Esophagus squamous epithelium (tissue), 5 donors: ENCODE results near the gene DOC2A. TPM values are rescaled to one million over a fixed set of nuclear protein-coding genes. Genes with fewer than 3 reads are reported as not detected.
A peak's percentile ranks its signal among the peaks of the same experiment; 100 is the strongest.
"Not testable (repeated sequence)": the region's sequence is repeated elsewhere in the genome, so short reads cannot be mapped to it uniquely, and the experiment has no call there.

Experiments
- DNase-seq: peaks from one replicate; lab custom pipeline; 2025; lab: John Stamatoyannopoulos, UW
- H3K27ac ChIP-seq, 4 donors: fragments of 200-600 bp; sonication (generic); one replicate each; pipeline ENCODE4 v1.5.1; 2016 to 2019; ENCODE audit warnings: mild to moderate bottlenecking in 1 of 4
- H3K27me3 ChIP-seq, 4 donors: fragments of 200-600 bp; sonication (generic); 1 replicate in 3 of 4; 2 replicates in 1 of 4; pipeline versions ENCODE4 v1.5.1 to v1.6.0; 2017 to 2021; ENCODE audit warnings: antibody characterized with exemption in 1 of 4
- H3K36me3 ChIP-seq, 3 donors: fragments of 200-600 bp; sonication (generic); one replicate each; pipeline ENCODE4 v1.5.1; 2016 to 2019
- H3K4me1 ChIP-seq, 3 donors: fragments of 200-600 bp; sonication (generic); one replicate each; pipeline ENCODE4 v1.5.1; 2017 to 2019
- H3K4me3 ChIP-seq, 4 donors: fragments of 200-600 bp; sonication (generic); 1 replicate in 3 of 4; 2 replicates in 1 of 4; pipeline ENCODE4 v1.5.1; 2016 to 2019; ENCODE audit warnings: mild to moderate bottlenecking in 2 of 4, moderate library complexity in 1 of 4
- H3K9me3 ChIP-seq, 3 donors: fragments of 200-600 bp; sonication (generic); one replicate each; pipeline ENCODE4 v1.5.1; 2016 to 2019
- POLR2A ChIP-seq, 4 donors: fragments of 450-650 bp; IDR thresholded peaks; one replicate each; pipeline ENCODE4 v1.6.1; 2017; ENCODE audit warnings: antibody characterized with exemption in 4 of 4, mild to moderate bottlenecking in 4 of 4, moderate library complexity in 3 of 4
- WGBS, 2 donors: methylation state at CpG; one replicate each; pipeline ENCODE4 v1.1.5; 2018; 5-methylcytosine and 5-hydroxymethylcytosine counted together
- intact Hi-C: fragments of 100-400 bp; cut with DNase I; formaldehyde crosslinking; loops from one replicate; pipeline ENCODE4 v1.15.0; 2022
- total RNA-seq, 4 donors: library from RNA; depleted of rRNA; stranded (reverse); fragments of >200 nt; gene quantifications; one replicate each; pipeline ENCODE4 v1.1.0, GENCODE V29; 2016
- TF ChIP-seq, protein P1 (sequence below), 6 experiments: fragments of 450-650 bp in 4 of 6; fragments of 200-600 bp in 2 of 6; sonication (generic) in 2 of 6; IDR thresholded peaks; one replicate each; pipeline ENCODE4 v1.5.1; 2016 to 2019; ENCODE audit warnings: antibody characterized with exemption in 6 of 6, mild to moderate bottlenecking in 4 of 6, moderate library complexity in 4 of 6
- donor health status: DM: yes; HTN: yes; CAD: no.

The DOC2A gene
- total RNA-seq, 4 donors from 2014 or later, result 0.50 to 0.76 TPM; not detected in 2

DNA sequence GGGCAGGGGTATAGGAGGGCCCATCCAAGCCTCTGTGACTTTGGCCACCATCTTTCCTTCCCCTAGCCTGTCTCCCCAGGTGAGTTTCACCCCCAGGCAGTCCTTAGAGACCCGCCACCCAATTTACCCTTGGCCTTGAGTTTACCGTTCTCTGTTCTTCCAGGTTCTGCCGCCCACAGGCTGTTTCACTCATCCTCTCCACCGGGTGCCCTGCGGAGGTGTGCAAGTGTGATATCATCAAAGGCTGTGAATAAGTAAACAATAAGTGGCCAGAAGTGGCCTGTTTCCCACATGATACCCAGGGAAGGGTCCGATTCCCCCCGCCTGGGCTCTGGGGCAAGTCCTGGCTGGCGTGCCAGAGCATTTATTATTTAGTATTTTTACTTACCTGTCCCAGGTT is 35.4 kb upstream of the DOC2A start:
- Histone ChIP-seq H3K27ac (no peak overlapping the region), H3K9me3 (no peaks in the 10 kb centered on the region), H3K4me1 (peaks cover 0 to 27% (median 3%) of the 10 kb centered on the region in 3 donors), H3K36me3 (no peaks in the 10 kb centered on the region), H3K27me3 (peaks cover 0 to 19% (median 0%) of the 10 kb centered on the region in 4 donors), H3K4me3 (no peak overlapping the region)
- intact Hi-C loops, result no loop called here
- WGBS, 2 donors, result 39 to 42% methylated on average over 7 to 8 of the region's 8 CpGs
- TF ChIP-seq, protein P1, sequence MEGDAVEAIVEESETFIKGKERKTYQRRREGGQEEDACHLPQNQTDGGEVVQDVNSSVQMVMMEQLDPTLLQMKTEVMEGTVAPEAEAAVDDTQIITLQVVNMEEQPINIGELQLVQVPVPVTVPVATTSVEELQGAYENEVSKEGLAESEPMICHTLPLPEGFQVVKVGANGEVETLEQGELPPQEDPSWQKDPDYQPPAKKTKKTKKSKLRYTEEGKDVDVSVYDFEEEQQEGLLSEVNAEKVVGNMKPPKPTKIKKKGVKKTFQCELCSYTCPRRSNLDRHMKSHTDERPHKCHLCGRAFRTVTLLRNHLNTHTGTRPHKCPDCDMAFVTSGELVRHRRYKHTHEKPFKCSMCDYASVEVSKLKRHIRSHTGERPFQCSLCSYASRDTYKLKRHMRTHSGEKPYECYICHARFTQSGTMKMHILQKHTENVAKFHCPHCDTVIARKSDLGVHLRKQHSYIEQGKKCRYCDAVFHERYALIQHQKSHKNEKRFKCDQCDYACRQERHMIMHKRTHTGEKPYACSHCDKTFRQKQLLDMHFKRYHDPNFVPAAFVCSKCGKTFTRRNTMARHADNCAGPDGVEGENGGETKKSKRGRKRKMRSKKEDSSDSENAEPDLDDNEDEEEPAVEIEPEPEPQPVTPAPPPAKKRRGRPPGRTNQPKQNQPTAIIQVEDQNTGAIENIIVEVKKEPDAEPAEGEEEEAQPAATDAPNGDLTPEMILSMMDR (IDR thresholded peaks at IDR 0.05), result no peak
- TF ChIP-seq POLR2A (IDR thresholded peaks at IDR 0.05), result no peak
- DNase-seq, result no peak

DNA sequence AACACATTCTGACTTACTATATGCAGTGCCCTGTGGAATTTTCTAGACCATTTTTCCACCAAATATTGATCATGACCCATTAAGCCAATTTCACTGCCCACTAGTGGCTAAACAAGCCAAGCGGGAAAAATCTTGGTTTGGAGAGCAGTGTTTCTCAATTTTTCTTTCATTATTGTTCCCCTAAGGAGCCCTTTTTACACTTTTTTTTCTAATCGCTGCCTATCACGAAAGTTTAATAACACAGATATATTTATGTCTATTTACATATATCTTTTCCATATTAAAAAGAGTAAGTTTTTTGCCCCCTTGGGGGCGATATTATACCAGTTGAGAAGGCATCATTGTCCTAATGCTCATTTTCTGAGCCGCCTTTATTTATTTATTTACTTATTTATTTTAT is 31.0 kb upstream of the DOC2A start:
- Histone ChIP-seq H3K4me1 (no peaks in the 10 kb centered on the region), H3K36me3 (no peaks in the 10 kb centered on the region), H3K4me3 (no peak overlapping the region), H3K9me3 (no peaks in the 10 kb centered on the region), H3K27me3 (peaks cover 0 to 20% (median 2%) of the 10 kb centered on the region in 4 donors), H3K27ac (no peak overlapping the region)
- WGBS, 2 donors, result 13 to 16% methylated on average over 5 of the region's 5 CpGs
- no peak for DNase-seq
- intact Hi-C loops, result no loop called here
- TF ChIP-seq, protein P1 (IDR thresholded peaks at IDR 0.05), result peak in 4 of 6 experiments; percentile 4 to 44 (median 32)
- TF ChIP-seq POLR2A (IDR thresholded peaks at IDR 0.05), result no peak

DNA sequence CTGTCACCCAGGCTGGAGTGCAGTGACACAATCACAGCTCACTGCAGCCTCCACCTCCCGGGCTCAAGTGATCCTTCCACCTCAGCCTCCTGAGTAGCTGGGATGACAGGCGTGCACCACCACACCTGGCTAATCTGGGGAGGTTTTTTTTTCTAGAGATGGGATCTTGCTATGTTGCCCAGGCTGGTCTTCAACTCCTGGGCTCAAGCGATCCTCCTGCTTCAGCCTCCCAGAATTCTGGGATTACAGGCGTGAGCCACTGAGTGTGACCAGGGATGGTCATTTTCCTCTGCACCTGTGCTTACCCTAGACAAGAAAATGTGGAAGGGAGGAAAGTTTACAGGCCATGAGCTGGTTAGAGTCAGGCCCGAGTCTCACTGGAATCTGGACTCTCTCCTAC is 29.9 kb upstream of the DOC2A start:
- intact Hi-C loops, H3K36me3 ChIP-seq, DNase-seq, H3K4me1 ChIP-seq, H3K9me3 ChIP-seq, H3K27ac ChIP-seq, H3K4me3 ChIP-seq: not testable (repeated sequence)
- H3K27me3 ChIP-seq, result peaks cover 0 to 28% (median 2%) of the 10 kb centered on the region in 4 donors
- 85 to 86% methylated on average over 4 to 5 of the region's 5 CpGs for WGBS, 2 donors

DNA sequence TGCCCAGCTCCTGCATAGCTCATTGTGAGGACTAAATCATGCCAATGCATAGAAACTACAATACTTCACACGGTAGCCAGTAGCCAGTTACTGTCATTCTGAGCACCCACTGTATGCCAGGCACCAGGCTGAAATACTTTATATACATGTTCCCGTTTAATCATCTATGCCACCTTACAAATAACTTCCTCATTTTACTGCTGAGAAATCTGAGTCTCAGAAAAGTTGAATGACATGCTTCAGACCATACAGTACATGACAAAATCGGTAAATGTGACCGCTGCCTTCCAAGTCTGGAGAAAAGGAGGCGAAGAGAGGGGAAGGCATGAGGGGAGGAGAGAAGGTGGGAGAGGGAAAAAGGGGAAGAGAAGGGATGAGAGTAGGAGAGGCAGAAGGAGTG is 29.4 kb upstream of the DOC2A start:
- TF ChIP-seq POLR2A (IDR thresholded peaks at IDR 0.05), result no peak
- TF ChIP-seq, protein P1 (IDR thresholded peaks at IDR 0.05), result no peak
- no peaks in the 10 kb centered on the region for H3K4me1 ChIP-seq
- no peaks in the 10 kb centered on the region for H3K36me3 ChIP-seq
- H3K4me3 ChIP-seq, result no peak overlapping the region
- H3K27me3 ChIP-seq, result peaks cover 0 to 33% (median 2%) of the 10 kb centered on the region in 4 donors
- H3K9me3 ChIP-seq, result no peaks in the 10 kb centered on the region
- no peak for DNase-seq
- WGBS, 2 donors, result 62 to 64% methylated on average over 5 of the region's 5 CpGs
- intact Hi-C loops, result no loop called here
- H3K27ac ChIP-seq, result no peak overlapping the region

DNA sequence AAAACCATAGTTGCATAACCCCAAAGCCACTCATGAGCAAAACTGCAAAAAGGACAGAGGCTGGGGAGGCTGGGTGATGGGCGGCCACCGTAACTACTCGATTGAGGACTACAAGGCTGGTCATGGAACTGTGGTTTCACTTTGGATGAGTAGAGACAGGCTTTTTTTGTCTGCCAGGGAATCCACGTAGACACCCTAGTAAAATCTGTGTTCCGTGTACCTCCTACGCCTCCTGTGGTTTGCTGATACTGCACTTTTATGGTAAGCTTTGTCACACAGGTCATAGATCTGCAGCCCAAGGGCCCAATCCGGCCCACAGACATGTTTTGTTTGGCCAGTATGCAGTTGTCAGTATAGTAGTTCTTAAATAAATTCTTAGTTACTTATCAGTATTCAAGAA is 22.4 kb upstream of the DOC2A start:
- 50 to 60% methylated on average over 7 of the region's 7 CpGs for WGBS, 2 donors
- Histone ChIP-seq H3K27ac (no peak overlapping the region), H3K4me3 (no peak overlapping the region), H3K9me3 (no peaks in the 10 kb centered on the region), H3K36me3 (no peaks in the 10 kb centered on the region), H3K4me1 (peaks cover 6 to 14% (median 11%) of the 10 kb centered on the region in 3 donors), H3K27me3 (peaks cover 0 to 85% (median 17%) of the 10 kb centered on the region in 4 donors)
- TF ChIP-seq, protein P1 (IDR thresholded peaks at IDR 0.05), result no peak
- no peak for TF ChIP-seq POLR2A (IDR thresholded peaks at IDR 0.05)
- intact Hi-C loops, result no loop called here
- no peak for DNase-seq
